Activated naive CD4-positive, alpha-beta T cell treated with anti-CD3 and anti-CD28 coated beads for 36 hours (primary cell): ENCODE measurements around the gene CHMP3. TPM values are rescaled to one million over a fixed set of nuclear protein-coding genes. Genes with fewer than 3 reads are reported as not detected.
A peak's percentile ranks its signal among the peaks of the same experiment; 100 is the strongest.
"Not testable (repeated sequence)": the region's sequence is repeated elsewhere in the genome, so short reads cannot be mapped to it uniquely, and the experiment has no call there.

Experiments used
- CTCF ChIA-PET: fragments of 350-600 bp; sonication (Branson Sonifier 250); formaldehyde crosslinking; loops from one replicate; lab custom pipeline; 2021; ENCODE audit warnings: antibody characterized with exemption; lab: Charles Lee
- DNase-seq: peaks from one replicate; pipeline ENCODE4 v3.0.0-alpha.2; 2020
- H3K27ac Mint-ChIP-seq: one replicate; pipeline ENCODE4 v1.8.0; 2021; ENCODE audit warnings: mild to moderate bottlenecking, mixed read lengths
- H3K27me3 Mint-ChIP-seq: one replicate; pipeline ENCODE4 v1.8.0; 2021; ENCODE audit warnings: low read depth, mixed read lengths
- H3K36me3 Mint-ChIP-seq: one replicate; pipeline ENCODE4 v1.8.0; 2021; ENCODE audit warnings: low read depth, mixed read lengths
- H3K4me1 Mint-ChIP-seq: one replicate; pipeline ENCODE4 v1.8.0; 2021; ENCODE audit warnings: low read depth, mixed read lengths
- H3K4me3 Mint-ChIP-seq: one replicate; pipeline ENCODE4 v1.8.0; 2021; ENCODE audit warnings: mild to moderate bottlenecking, moderate library complexity, mixed read lengths
- H3K9me3 Mint-ChIP-seq: one replicate; pipeline ENCODE4 v1.8.0; 2021; ENCODE audit warnings: mixed read lengths
- intact Hi-C: fragments of 100-400 bp; cut with micrococcal nuclease; formaldehyde crosslinking; loops from one replicate; pipeline ENCODE4 v1.15.1; 2023
- total RNA-seq, 2 experiments: library from RNA; stranded (reverse); gene quantifications; one replicate each; pipeline ENCODE4 v1.2.3, GENCODE V29; 2021

The CHMP3 gene
- total RNA-seq, 2 experiments from 2014 or later = 27.0 to 29.6 TPM

GRCh38 chr2:86577817-86578456, 14.7 kb upstream of the CHMP3 start:
- H3K4me1 Mint-ChIP-seq = no peaks in the 10 kb centered on the region
- CTCF ChIA-PET = no interaction called here
- intact Hi-C loops = no loop called here

GRCh38 chr2:86570059-86570458, 6.8 kb upstream of the CHMP3 start:
- intact Hi-C loops = loop anchor here (2.0 kb wide), 1 partner anchor 15 kb away; no protein-coding TSS in a partner anchor
- CTCF ChIA-PET = interaction anchor here (0.8 kb wide), 1 partner anchor 11 kb away, joined by 3 read pairs; no protein-coding TSS in a partner anchor
- Mint-ChIP-seq H3K4me3 (no peak overlapping the region), H3K27me3 (no peaks in the 10 kb centered on the region), H3K27ac (no peak overlapping the region), H3K9me3 (no peaks in the 10 kb centered on the region), H3K36me3 (no peaks in the 10 kb centered on the region), H3K4me1 (no peaks in the 10 kb centered on the region)
- no peak for DNase-seq

More at GRCh38 chr2:86577817-86578456, 14.7 kb upstream of the CHMP3 start:
- Mint-ChIP-seq H3K27me3 (no peaks in the 10 kb centered on the region), H3K9me3 (peaks cover 8% of the 10 kb centered on the region), H3K4me3 (no peak overlapping the region), H3K27ac (no peak overlapping the region), H3K36me3 (no peaks in the 10 kb centered on the region)
- no peak for DNase-seq

- Mint-ChIP-seq H3K27ac (no peak overlapping the region), H3K4me3 (no peak overlapping the region), H3K36me3 (peaks cover 6% of the 10 kb centered on the region), H3K27me3 (no peaks in the 10 kb centered on the region), H3K4me1 (peaks cover 13% of the 10 kb centered on the region), H3K9me3 (no peaks in the 10 kb centered on the region)
- DNase-seq = no peak
- CTCF ChIA-PET = no interaction called here
- intact Hi-C loops = loop anchor here (10.0 kb wide), 2 partner anchors 372 to 462 kb away; partner anchors contain the start of genes IMMT, MRPL35, POLR1A and PTCD3
These were observed 3.6 kb upstream of the CHMP3 start for GRCh38 chr2:86566821-86567190.

GRCh38 chr2:86566158-86566820, 3.0 kb upstream of the CHMP3 start:
- Mint-ChIP-seq H3K27me3 (no peaks in the 10 kb centered on the region), H3K9me3 (no peaks in the 10 kb centered on the region), H3K36me3 (peaks cover 6% of the 10 kb centered on the region), H3K27ac (no peak overlapping the region), H3K4me1 (peaks cover 18% of the 10 kb centered on the region), H3K4me3 (no peak overlapping the region)
- CTCF ChIA-PET = no interaction called here
- no peak for DNase-seq
- intact Hi-C loops = loop anchor here (10.0 kb wide), 2 partner anchors 371 to 461 kb away; partner anchors contain the start of genes IMMT, MRPL35, POLR1A and PTCD3

GRCh38 chr2:86563650-86564061, 413 bp upstream of the CHMP3 start:
- H3K36me3 Mint-ChIP-seq = peaks cover 17% of the 10 kb centered on the region
- no peak for DNase-seq
- H3K27ac Mint-ChIP-seq = peak overlapping the region; percentile 99
- H3K4me3 Mint-ChIP-seq = peak overlapping the region; percentile 92
- intact Hi-C loops = loop anchor here (1.0 to 10.0 kb wide), 7 partner anchors 59 to 951 kb away; partner anchors contain the start of genes C2orf68, IMMT, KDM3A and MRPL35
- peaks cover 25% of the 10 kb centered on the region for H3K4me1 Mint-ChIP-seq
- H3K9me3 Mint-ChIP-seq = no peaks in the 10 kb centered on the region
- H3K27me3 Mint-ChIP-seq = no peaks in the 10 kb centered on the region
- CTCF ChIA-PET = interaction anchor here (1.2 kb wide), 1 partner anchor 59 kb away, joined by 3 read pairs; no protein-coding TSS in a partner anchor

- CTCF ChIA-PET = no interaction called here
- no peak for DNase-seq
- Mint-ChIP-seq H3K4me3 (peak overlapping the region; percentile 92), H3K4me1 (peaks cover 25% of the 10 kb centered on the region), H3K9me3 (no peaks in the 10 kb centered on the region), H3K27me3 (no peaks in the 10 kb centered on the region), H3K27ac (peak overlapping the region; percentile 99), H3K36me3 (peaks cover 17% of the 10 kb centered on the region)
- intact Hi-C loops = loop anchor here (1.0 to 10.0 kb wide), 7 partner anchors 9 to 950 kb away; partner anchors contain the start of genes C2orf68, IMMT, MRPL35 and POLR1A
These were observed 740 bp downstream of the CHMP3 start for GRCh38 chr2:86562485-86562921.

GRCh38 chr2:86557836-86558235, 5.4 kb downstream of the CHMP3 start:
- Mint-ChIP-seq H3K9me3 (no peaks in the 10 kb centered on the region), H3K27me3 (no peaks in the 10 kb centered on the region), H3K36me3 (peaks cover 11% of the 10 kb centered on the region), H3K4me1 (peaks cover 35% of the 10 kb centered on the region), H3K27ac (no peak overlapping the region), H3K4me3 (no peak overlapping the region)
- DNase-seq = no peak
- intact Hi-C loops = no loop called here
- CTCF ChIA-PET = no interaction called here

- H3K27ac Mint-ChIP-seq = no peak overlapping the region
- no peak for DNase-seq
- no peak overlapping the region for H3K4me3 Mint-ChIP-seq
- CTCF ChIA-PET = no interaction called here
- peaks cover 35% of the 10 kb centered on the region for H3K4me1 Mint-ChIP-seq
- intact Hi-C loops = no loop called here
- no peaks in the 10 kb centered on the region for H3K9me3 Mint-ChIP-seq
- peaks cover 11% of the 10 kb centered on the region for H3K36me3 Mint-ChIP-seq
- H3K27me3 Mint-ChIP-seq = no peaks in the 10 kb centered on the region
These were observed 6.7 kb downstream of the CHMP3 start for GRCh38 chr2:86556508-86556907.

GRCh38 chr2:86552889-86553288, 10.4 kb downstream of the CHMP3 start:
- Mint-ChIP-seq H3K27me3 (no peaks in the 10 kb centered on the region), H3K36me3 (peaks cover 13% of the 10 kb centered on the region), H3K27ac (peak overlapping the region; percentile 54), H3K4me1 (peaks cover 27% of the 10 kb centered on the region), H3K4me3 (peak overlapping the region; percentile 48), H3K9me3 (peaks cover 6% of the 10 kb centered on the region)
- CTCF ChIA-PET = interaction anchor here (0.6 kb wide), 1 partner anchor 38 kb away, joined by 3 read pairs; no protein-coding TSS in a partner anchor
- intact Hi-C loops = loop anchor here (1.0 kb wide), 1 partner anchor 9 kb away; no protein-coding TSS in a partner anchor
- DNase-seq = no peak

GRCh38 chr2:86549963-86550725, 13.1 kb downstream of the CHMP3 start:
- peaks cover 35% of the 10 kb centered on the region for H3K36me3 Mint-ChIP-seq
- CTCF ChIA-PET = interaction anchor here (0.6 kb wide), 1 partner anchor 67 kb away, joined by 7 read pairs; no protein-coding TSS in a partner anchor
- not testable (repeated sequence) for H3K27ac Mint-ChIP-seq

GRCh38 chr2:86549440-86549839, 13.8 kb downstream of the CHMP3 start:
- H3K27ac Mint-ChIP-seq, CTCF ChIA-PET, H3K27me3 Mint-ChIP-seq, intact Hi-C loops, DNase-seq, H3K4me3 Mint-ChIP-seq: not testable (repeated sequence)
- Mint-ChIP-seq H3K36me3 (peaks cover 38% of the 10 kb centered on the region), H3K9me3 (peaks cover 14% of the 10 kb centered on the region), H3K4me1 (peaks cover 21% of the 10 kb centered on the region)

More at GRCh38 chr2:86549963-86550725, 13.1 kb downstream of the CHMP3 start:
- intact Hi-C loops, DNase-seq, H3K4me3 Mint-ChIP-seq, H3K27me3 Mint-ChIP-seq: not testable (repeated sequence)
- Mint-ChIP-seq H3K4me1 (peaks cover 26% of the 10 kb centered on the region), H3K9me3 (peaks cover 14% of the 10 kb centered on the region)
